ENCODE results near the gene FRMD7.

The FRMD7 gene

DNA sequence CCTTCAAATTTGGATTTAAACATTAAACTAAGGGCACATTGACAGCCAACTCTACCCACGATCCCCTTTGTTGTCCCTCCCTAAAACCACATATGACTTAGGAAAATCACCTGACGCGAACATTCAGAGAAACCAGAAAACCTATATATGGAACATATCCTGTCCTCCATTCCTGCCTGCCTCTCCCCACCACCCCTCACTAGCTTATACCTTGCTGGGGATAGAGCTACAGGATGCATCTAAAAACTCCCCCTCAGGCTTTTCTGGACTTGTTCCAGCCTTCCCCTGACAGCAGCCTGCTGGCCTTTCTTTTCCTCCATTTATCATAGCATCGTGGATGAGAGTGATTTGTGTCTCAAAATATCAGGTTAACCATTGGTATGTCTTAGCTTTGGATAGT is 96.0 kb downstream of the FRMD7 start:
- DNase-seq, result no peak

DNA sequence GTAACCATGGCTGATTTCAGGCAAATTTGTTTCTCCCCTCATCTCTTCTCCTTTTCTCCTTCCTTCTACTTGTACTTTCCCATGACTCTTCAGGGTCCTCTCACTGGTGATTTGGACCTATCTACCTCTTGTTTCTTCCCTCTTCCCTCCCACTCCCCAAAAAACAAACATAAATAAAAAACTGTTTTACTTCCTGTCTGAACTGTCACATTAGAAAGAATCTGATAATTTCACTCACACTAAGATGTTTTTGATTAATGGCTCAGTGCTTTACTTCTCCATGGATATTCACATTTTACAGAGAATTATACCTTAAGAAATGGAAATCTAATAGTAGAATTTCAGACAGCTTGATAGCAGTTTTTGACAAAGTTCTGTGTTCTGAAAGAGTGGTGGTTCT is 97.6 kb downstream of the FRMD7 start:
- DNase-seq, result no peak
